K562 (cell line): ENCODE results near the gene SORCS2. TPM values are rescaled to one million over a fixed set of nuclear protein-coding genes. Genes with fewer than 3 reads are reported as not detected.

Experiments used
- ATAC-seq: fragments of 200-7000 bp; cut with Tn5 transposase; 3 replicates; pipeline ENCODE4 v1.9.1; 2020; ENCODE audit warnings: moderate library complexity
- BruUV-seq: library from RNA; stranded (reverse); fragments of 400-500 nt; replicated peaks from 2 replicates; lab custom pipeline; 2021; lab: Mats Ljungman, UMichigan
- CTCF ChIA-PET: fragments of 300-600 bp; formaldehyde crosslinking; extraction: SDS; loops from one replicate; lab custom pipeline; 2021; ENCODE audit warnings: low intra/inter-chr PET ratio; lab: Yijun Ruan, JAX
- POLR2A ChIA-PET: fragments of 300-600, 350-650 bp; sonication (Branson Sonifier 250); formaldehyde crosslinking; extraction: SDS; loops from one replicate; lab custom pipeline; 2021; ENCODE audit warnings: antibody characterized with exemption, inconsistent platforms; lab: Yijun Ruan, JAX
- DNase-seq, 4 experiments: peaks; one replicate each; pipeline versions ENCODE4 v3.0.0 to v3.0.0-alpha.2; 2011 to 2018; ENCODE audit warnings: low spot score in 3 of 4, mixed read lengths in 3 of 4; ENCODE audit errors: extremely low read depth in 1 of 4
- FAIRE-seq: peaks from 2 replicates; lab custom pipeline; 2011; peaks lifted over from hg19 to GRCh38; lab: Jason Lieb, UNC
- H2AFZ ChIP-seq: 2 replicates; pipeline ENCODE4 v1.6.0; 2011; ENCODE audit warnings: low read depth, low read length, control low read depth, inconsistent platforms
- H3K27ac ChIP-seq: fragments of 200-600 bp; 3 replicates; pipeline ENCODE4 v1.8.0; 2011; ENCODE audit warnings: low read depth, mild to moderate bottlenecking, control low read depth, inconsistent platforms, low read length, moderate library complexity, mixed read lengths; ENCODE audit errors: extremely low read depth
- H3K27me3 ChIP-seq, 2 experiments: fragments of 300-600 bp in 1 of 2; 2 replicates in 1 of 2; 3 replicates in 1 of 2; pipeline versions ENCODE4 v1.6.0 to v1.8.0; 2011; ENCODE audit warnings: inconsistent platforms in 2 of 2, low read length in 2 of 2, mild to moderate bottlenecking in 1 of 2, mixed read lengths in 1 of 2, moderate library complexity in 1 of 2; ENCODE audit not compliant: control insufficient read depth in 2 of 2, insufficient read depth in 2 of 2
- H3K36me3 ChIP-seq: fragments of 300-600 bp; 3 replicates; pipeline ENCODE4 v1.8.0; 2011; ENCODE audit warnings: mild to moderate bottlenecking, low read length, inconsistent platforms; ENCODE audit not compliant: control insufficient read depth, insufficient read depth
- H3K4me1 ChIP-seq, 2 experiments: fragments of 200-600 bp in 1 of 2; replicated peaks in 1 of 2; 2 replicates in 1 of 2; 3 replicates in 1 of 2; pipeline versions ENCODE4 v1.5.1 to v1.8.0; 2011; ENCODE audit warnings: inconsistent platforms in 2 of 2, low read length in 2 of 2, mild to moderate bottlenecking in 1 of 2, mixed read lengths in 1 of 2, moderate library complexity in 1 of 2; ENCODE audit not compliant: control insufficient read depth in 2 of 2, insufficient read depth in 2 of 2
- H3K4me2 ChIP-seq: 2 replicates; pipeline ENCODE4 v1.6.1; 2011; ENCODE audit warnings: low read length, control low read depth, inconsistent platforms, mixed read lengths; ENCODE audit not compliant: insufficient read depth
- H3K4me3 ChIP-seq: fragments of 200-600 bp; sonication (generic), shearing (Covaris generic); 2 replicates; pipeline ENCODE4 v1.5.1; 2016; ENCODE audit warnings: control low read depth, inconsistent platforms
- H3K79me2 ChIP-seq: fragments of 200-600 bp; 3 replicates; pipeline ENCODE4 v1.8.0; 2011; ENCODE audit warnings: low read length, inconsistent platforms; ENCODE audit not compliant: control insufficient read depth, insufficient read depth
- H3K9ac ChIP-seq, 2 experiments: 2 replicates each; pipeline versions ENCODE4 v1.6.0 to v1.6.1; 2011; ENCODE audit warnings: low read depth in 2 of 2, low read length in 2 of 2, control low read depth in 1 of 2, inconsistent platforms in 1 of 2, mild to moderate bottlenecking in 1 of 2, mixed read lengths in 1 of 2; ENCODE audit not compliant: insufficient read depth in 1 of 2
- H3K9me1 ChIP-seq: one replicate; pipeline ENCODE4 v1.6.0; 2011; ENCODE audit warnings: inconsistent platforms, mild to moderate bottlenecking, low read length, moderate library complexity; ENCODE audit not compliant: control insufficient read depth, insufficient read depth
- H3K9me3 ChIP-seq: replicated peaks from 2 replicates; pipeline ENCODE4 v1.5.1; 2011; ENCODE audit warnings: low read depth, low read length, inconsistent platforms; ENCODE audit not compliant: control insufficient read depth, insufficient read depth
- H4K20me1 ChIP-seq: replicated peaks from 2 replicates; pipeline ENCODE4 v1.6.1; 2011; ENCODE audit warnings: low read length, inconsistent platforms, mixed read lengths; ENCODE audit not compliant: control insufficient read depth, insufficient read depth
- ATF3 ChIP-seq, 2 experiments: fragments of 450-650 bp in 1 of 2; sonication (generic) in 1 of 2; formaldehyde crosslinking in 1 of 2; IDR thresholded peaks in 1 of 2; conservative IDR thresholded peaks in 1 of 2; 2 replicates each; pipeline versions ENCODE4 v1.6.1 to v1.8.1; 2016 to 2023; ENCODE audit warnings: mild to moderate bottlenecking in 2 of 2, moderate library complexity in 2 of 2, inconsistent platforms in 1 of 2, missing genetic modification reagents in 1 of 2
- CHCHD3 ChIP-seq: fragments of 250-450 bp; sonication (Bioruptor Pico); IDR thresholded peaks from 2 replicates; pipeline ENCODE4 v2.1.2; 2022; ENCODE audit warnings: mild to moderate bottlenecking
- DACH1 ChIP-seq: fragments of 450-650 bp; IDR thresholded peaks from 2 replicates; pipeline ENCODE4 v1.6.1; 2018; ENCODE audit not compliant: partially characterized antibody
- HMG20B ChIP-seq: fragments of 250-450 bp; sonication (Bioruptor Pico); IDR thresholded peaks from 2 replicates; pipeline ENCODE4 v1.5.0; 2021; ENCODE audit warnings: mild to moderate bottlenecking
- NR0B1 ChIP-seq: fragments of 450-650 bp; IDR thresholded peaks from one replicate; pipeline ENCODE4 v1.6.1; 2018; ENCODE audit warnings: mild to moderate bottlenecking, moderate library complexity; ENCODE audit not compliant: partially characterized antibody
- PML ChIP-seq: IDR thresholded peaks from 2 replicates; pipeline ENCODE4 v1.6.1; 2012; ENCODE audit warnings: low read length, inconsistent platforms
- SP1 ChIP-seq: sonication (generic); formaldehyde crosslinking; IDR thresholded peaks from 2 replicates; pipeline ENCODE4 v1.8.1; 2022; ENCODE audit warnings: mild to moderate bottlenecking, missing genetic modification reagents
- ZNF212 ChIP-seq: fragments of 450-650 bp; formaldehyde crosslinking; IDR thresholded peaks from 2 replicates; pipeline ENCODE4 v1.4.0; 2020; ENCODE audit warnings: mild to moderate bottlenecking
- ZNF445 ChIP-seq: fragments of 250-450 bp; sonication (Bioruptor Pico); IDR thresholded peaks from 2 replicates; pipeline ENCODE4 v1.4.0; 2020; ENCODE audit warnings: low read depth, mild to moderate bottlenecking, moderate library complexity
- ZNF511 ChIP-seq: sonication (generic); formaldehyde crosslinking; IDR thresholded peaks from 2 replicates; pipeline ENCODE4 v1.8.0; 2022; ENCODE audit warnings: mild to moderate bottlenecking, missing genetic modification reagents
- ZNF75A ChIP-seq: fragments of 450-650 bp; formaldehyde crosslinking; IDR thresholded peaks from 2 replicates; pipeline ENCODE4 v1.4.0; 2020; ENCODE audit warnings: mild to moderate bottlenecking
- ZSCAN29 ChIP-seq: fragments of 450-650 bp; IDR thresholded peaks from 2 replicates; pipeline ENCODE4 v1.6.1; 2017
- WGBS: fragments of 100-300 bp; shearing (Covaris generic); methylation state at CpG from one replicate; pipeline ENCODE4 v1.1.6; 2016; ENCODE audit warnings: low coverage, mixed read lengths; ENCODE audit not compliant: insufficient coverage; ENCODE audit errors: missing lambda C conversion rate; 5-methylcytosine and 5-hydroxymethylcytosine counted together
- in situ Hi-C: fragments of 300-500 bp; cut with MboI; formaldehyde crosslinking; loops from 4 replicates; pipeline ENCODE4 v1.15.0; 2018; ENCODE audit warnings: inconsistent platforms, mixed read lengths
- intact Hi-C: fragments of 100-400 bp; cut with micrococcal nuclease; formaldehyde crosslinking; loops from 2 replicates; pipeline ENCODE4 v1.14.2; 2022
- polyA plus RNA-seq, 8 experiments: library from polyadenylated mRNA; depleted of rRNA in 4 of 8; stranded (reverse) in 5 of 8; unstranded in 3 of 8; fragments of >200 nt; fragmentation: Nextera tagmentation in 2 of 8; fragmentation: Illumina TruSeq in 1 of 8; extraction: Ambion mirVana in 2 of 8; extraction: Trizol in 1 of 8; gene quantifications; 2 replicates each; pipeline versions ENCODE4 v1.2.1 to v1.2.3, GENCODE V29; 2011 to 2014; ENCODE audit warnings: inconsistent platforms in 1 of 8, missing spikeins in 1 of 8
- total RNA-seq, 7 experiments: library from RNA; depleted of rRNA in 6 of 7; stranded (reverse); fragments of >200 nt in 6 of 7; fragmentation: Illumina TruSeq in 2 of 7; extraction: Trizol in 2 of 7; gene quantifications; 2 replicates each; pipeline versions ENCODE4 v1.2.1 to v1.2.3, GENCODE V29; 2011 to 2021; ENCODE audit warnings: low replicate concordance in 1 of 7

The SORCS2 gene
- total and polyA plus RNA-seq, 9 of the 15 experiments (the other 6 are each of a cell fraction or from before 2014, with no cell fraction given), result not detected

GRCh38 chr4:7491915-7492314, 299.6 kb downstream of the SORCS2 start (continued):
- TF ChIP-seq NR0B1, result no peak
- TF ChIP-seq CHCHD3 (CRISPR knock-in tag), result no peak
- TF ChIP-seq DACH1, result no peak
- no peak for TF ChIP-seq ZNF445

GRCh38 chr4:7498446-7499200, 306.3 kb downstream of the SORCS2 start:
- Histone ChIP-seq H2AFZ (no peak overlapping the region), H4K20me1 (no peaks in the 10 kb centered on the region; the same call in none of the 2 replicates), H3K36me3 (no peaks in the 10 kb centered on the region), H3K9ac (no peak overlapping the region), H3K4me2 (no peak overlapping the region), H3K27ac (no peak overlapping the region), H3K27me3 (peaks cover 4 to 62% of the 10 kb centered on the region in 2 experiments; a peak in 3 of 5 replicates), H3K79me2 (no peaks in the 10 kb centered on the region), H3K9me1 (no peaks in the 10 kb centered on the region), H3K4me3 (no peak overlapping the region), H3K9me3 (no peaks in the 10 kb centered on the region), H3K4me1 (no peaks in the 10 kb centered on the region)
- TF ChIP-seq ZNF212 (no peak), SP1 (CRISPR knock-in tag) (no peak), ZSCAN29 (no peak), ATF3 (IDR thresholded peaks at IDR 0.05) (no peak), ATF3 (CRISPR knock-in tag; conservative IDR thresholded peaks at IDR 0.05) (no peak), ZNF75A (no peak), HMG20B (CRISPR knock-in tag) (no peak), PML (no peak), ZNF511 (no peak)
- ChIA-PET POLR2A (interaction anchor here (1.1 kb wide), 1 partner anchor 21 kb away, joined by 7 read pairs; no protein-coding TSS in a partner anchor), CTCF (no interaction called here)
- DNase-seq (no peak), FAIRE-seq (no peak), ATAC-seq (no peak)
- under 1% methylated on average over 16 of the region's 16 CpGs for WGBS
- intact Hi-C loops, result no loop called here
- no TSS peak for BruUV-seq
- in situ Hi-C loops, result no loop called here
